Superior temporal gyrus (tissue), 1 donor: ENCODE data around the gene IRAK3.
"Not testable (repeated sequence)": the region's sequence is repeated elsewhere in the genome, so short reads cannot be mapped to it uniquely, and the experiment has no call there.

ENCODE experiments used
- DNase-seq: peaks from one replicate; pipeline ENCODE4 v3.0.0-alpha.2; 2016; ENCODE audit errors: extremely low spot score

IRAK3 gene

GRCh38 chr12:66303316-66303804 is 114.3 kb downstream of the IRAK3 start:
- DNase-seq, result not testable (repeated sequence)
